ENCODE data around the gene TADA2B. TPM values are rescaled to one million over a fixed set of nuclear protein-coding genes. Genes with fewer than 3 reads are reported as not detected.

Gene TADA2B
- total and polyA plus RNA-seq, 9 of the 15 experiments (the other 6 are each of a cell fraction or from before 2014, with no cell fraction given) = 0.55 to 12.2 (median 7.5) TPM

- TF ChIP-seq MEIS2 (IDR thresholded peaks at IDR 0.05; ENCODE audit: partially characterized antibody) (peak; percentile 77), MBD2 (IDR thresholded peaks at IDR 0.05; ENCODE audit: borderline replicate concordance, low read depth) (peak; percentile 78; the same call in 1 of the 2 replicates), RCOR1 (IDR thresholded peaks at IDR 0.05; ENCODE audit: borderline replicate concordance in 1 of 2, low read depth in 2 of 2, low read length in 2 of 2) (peak in 1 of 2 experiments; percentile 36; a peak in 1 of 4 replicates), REST (IDR thresholded peaks at IDR 0.05; ENCODE audit: borderline replicate concordance) (peak; percentile 64; the same call in 1 of the 2 replicates), REST (CRISPR knock-in tag; IDR thresholded peaks at IDR 0.05; ENCODE audit: low read depth) (0 out of 2 replicates have a peak, but pooled peaks have one; percentile 27), ZNF133 (CRISPR knock-in tag; IDR thresholded peaks at IDR 0.05) (no peak), NEUROD1 (IDR thresholded peaks at IDR 0.05; ENCODE audit: borderline replicate concordance, low read depth, low read length, partially characterized antibody) (peak; percentile 87), SMAD4 (CRISPR knock-in tag; conservative IDR thresholded peaks at IDR 0.05) (0 out of 2 replicates have a peak, but pooled peaks have one; percentile 14), CREB1 (IDR thresholded peaks at IDR 0.05) (no peak), CREB1 (CRISPR knock-in tag; IDR thresholded peaks at IDR 0.05) (peak; percentile 73), RBBP5 (IDR thresholded peaks at IDR 0.05; ENCODE audit: borderline replicate concordance, insufficient read depth, low read length, poor library complexity, severe bottlenecking) (peak; percentile 77), HDAC2 (IDR thresholded peaks at IDR 0.05) (peak; percentile 82), ZBTB9 (CRISPR knock-in tag; IDR thresholded peaks at IDR 0.05) (0 out of 2 replicates have a peak, but pooled peaks have one; percentile 38), SIN3A (IDR thresholded peaks at IDR 0.05; ENCODE audit: borderline replicate concordance in 2 of 2, control insufficient read depth in 1 of 2, low read depth in 2 of 2, low read length in 2 of 2) (peak; percentile 96 to 98), MYC (IDR thresholded peaks at IDR 0.05; ENCODE audit: low read depth, low read length) (peak; percentile 55; the same call in 1 of the 2 replicates), MYC (CRISPR knock-in tag; IDR thresholded peaks at IDR 0.05; ENCODE audit: borderline replicate concordance, low read depth) (no peak), CXXC5 (CRISPR knock-in tag; IDR thresholded peaks at IDR 0.05) (peak; percentile 84), SAP30 (IDR thresholded peaks at IDR 0.05; ENCODE audit: borderline replicate concordance, insufficient read depth, low read depth, low read length, poor library complexity, severe bottlenecking) (peak; percentile 99)
Measured at GRCh38 chr4:7042503-7043283, 479 bp upstream of the TADA2B start (continued).

Measured in K562 (cell line).